Measurements from ENCODE around the gene PDLIM1. TPM values are rescaled to one million over a fixed set of nuclear protein-coding genes. Genes with fewer than 3 reads are reported as not detected.

PDLIM1 gene
- total and polyA plus RNA-seq, 8 donors: 41.7 to 289 (median 182) TPM

- 11 to 29% (median 24%) methylated on average over 1 of the region's 1 CpG for WGBS, 5 donors
- H3K9me3 ChIP-seq: no peaks in the 10 kb centered on the region
- H3K27me3 ChIP-seq: no peaks in the 10 kb centered on the region
- peak in 1 of 2 donors; percentile 92 for DNase-seq
- H3K4me1 ChIP-seq: peaks cover 7 to 46% (median 33%) of the 10 kb centered on the region in 4 donors
- H3K36me3 ChIP-seq: peaks cover 3 to 65% (median 58%) of the 10 kb centered on the region in 4 donors
- peak overlapping the region; percentile 53 to 91 (median 73) for H3K27ac ChIP-seq
- intact Hi-C loops (cut with DNase I; ENCODE audit: low total_unique reads): no loop called here
- no peak overlapping the region for H3K4me3 ChIP-seq
- TF ChIP-seq CTCF (IDR thresholded peaks at IDR 0.05) (no peak), POLR2AphosphoS5 (IDR thresholded peaks at IDR 0.05) (peak; percentile 49 to 87 (median 61))
Observed at GRCh38 chr10:95266674-95267095, 24.1 kb downstream of the PDLIM1 start.

GRCh38 chr10:95265572-95265971 is 25.2 kb downstream of the PDLIM1 start:
- H3K27ac ChIP-seq: peak overlapping the region in 2 of 5 donors; percentile 77 to 91
- intact Hi-C loops (cut with DNase I; ENCODE audit: low total_unique reads): no loop called here
- DNase-seq: no peak
- H3K9me3 ChIP-seq: no peaks in the 10 kb centered on the region
- 88 to 98% (median 96%) methylated on average over 8 of the region's 8 CpGs for WGBS, 5 donors
- no peak overlapping the region for H3K4me3 ChIP-seq
- TF ChIP-seq POLR2A (IDR thresholded peaks at IDR 0.05) (no peak), CTCF (IDR thresholded peaks at IDR 0.05) (no peak), POLR2AphosphoS5 (IDR thresholded peaks at IDR 0.05) (no peak), EP300 (IDR thresholded peaks at IDR 0.05) (no peak)
- peaks cover 17 to 58% (median 42%) of the 10 kb centered on the region in 4 donors for H3K4me1 ChIP-seq
- H3K27me3 ChIP-seq: no peaks in the 10 kb centered on the region
- peaks cover 3 to 65% (median 52%) of the 10 kb centered on the region in 4 donors for H3K36me3 ChIP-seq

GRCh38 chr10:95264227-95265051 is 26.4 kb downstream of the PDLIM1 start:
- TF ChIP-seq EP300 (IDR thresholded peaks at IDR 0.05) (no peak), CTCF (IDR thresholded peaks at IDR 0.05) (no peak), POLR2A (IDR thresholded peaks at IDR 0.05) (no peak), POLR2AphosphoS5 (IDR thresholded peaks at IDR 0.05) (no peak)
- Histone ChIP-seq H3K4me1 (peaks cover 21 to 62% (median 45%) of the 10 kb centered on the region in 4 donors), H3K36me3 (peaks cover 9 to 64% (median 57%) of the 10 kb centered on the region in 4 donors), H3K27me3 (no peaks in the 10 kb centered on the region), H3K4me3 (no peak overlapping the region), H3K27ac (no peak overlapping the region), H3K9me3 (no peaks in the 10 kb centered on the region)
- no peak for DNase-seq
- WGBS, 5 donors: 54 to 66% (median 61%) methylated on average over 6 of the region's 6 CpGs
- intact Hi-C loops (cut with DNase I; ENCODE audit: low total_unique reads): no loop called here

GRCh38 chr10:95263864-95264226 is 27.0 kb downstream of the PDLIM1 start:
- Histone ChIP-seq H3K4me3 (no peak overlapping the region), H3K9me3 (no peaks in the 10 kb centered on the region), H3K27me3 (no peaks in the 10 kb centered on the region), H3K36me3 (peaks cover 9 to 70% (median 58%) of the 10 kb centered on the region in 4 donors), H3K27ac (no peak overlapping the region), H3K4me1 (peaks cover 21 to 59% (median 43%) of the 10 kb centered on the region in 4 donors)
- TF ChIP-seq EP300 (IDR thresholded peaks at IDR 0.05) (no peak), CTCF (IDR thresholded peaks at IDR 0.05) (no peak), POLR2AphosphoS5 (IDR thresholded peaks at IDR 0.05) (no peak), POLR2A (IDR thresholded peaks at IDR 0.05) (no peak)
- intact Hi-C loops (cut with DNase I; ENCODE audit: low total_unique reads): no loop called here
- 72 to 90% (median 80%) methylated on average over 6 to 7 of the region's 7 CpGs for WGBS, 5 donors
- no peak for DNase-seq
